GM21447 (cell line): Measurements from ENCODE around the gene SPRED1.

ENCODE experiments used
- ATAC-seq: cut with Tn5 transposase; IDR thresholded peaks from one replicate; pipeline ENCODE4 v1.9.1; 2021; ENCODE audit not compliant: unreplicated experiment

Gene SPRED1

GRCh38 chr15:38252481-38253350 is at the start of gene SPRED1:
Gene SPRED1, plus strand, starts transcription at chr15:38252836. Its CDS starts 350 bp downstream, at chr15:38253186.
- ATAC-seq = peak; percentile 30

GRCh38 chr15:38205526-38206272 is 46.9 kb upstream of the SPRED1 start:
- ATAC-seq = no peak

GRCh38 chr15:38207621-38208020 is 45.0 kb upstream of the SPRED1 start:
- no peak for ATAC-seq

- no peak for ATAC-seq
Observed at GRCh38 chr15:38208206-38208605, 44.4 kb upstream of the SPRED1 start.

- ATAC-seq = no peak
Observed at GRCh38 chr15:38208779-38209178, 43.9 kb upstream of the SPRED1 start.

- no peak for ATAC-seq
Observed at GRCh38 chr15:38211249-38211648, 41.4 kb upstream of the SPRED1 start.

- no peak for ATAC-seq
Observed at GRCh38 chr15:38211811-38212210, 40.8 kb upstream of the SPRED1 start.

- ATAC-seq = no peak
Observed at GRCh38 chr15:38212729-38213351, 39.8 kb upstream of the SPRED1 start.

- no peak for ATAC-seq
Observed at GRCh38 chr15:38213356-38213755, 39.3 kb upstream of the SPRED1 start.

- ATAC-seq = no peak
Observed at GRCh38 chr15:38215707-38216106, 36.9 kb upstream of the SPRED1 start.

GRCh38 chr15:38216763-38217162 is 35.9 kb upstream of the SPRED1 start:
- ATAC-seq = no peak

- no peak for ATAC-seq
Observed at GRCh38 chr15:38217191-38217595, 35.4 kb upstream of the SPRED1 start.

GRCh38 chr15:38217788-38218609 is 34.6 kb upstream of the SPRED1 start:
- ATAC-seq = no peak

GRCh38 chr15:38220606-38221273 is 31.9 kb upstream of the SPRED1 start:
- no peak for ATAC-seq

- no peak for ATAC-seq
Observed at GRCh38 chr15:38224486-38224885, 28.1 kb upstream of the SPRED1 start.

GRCh38 chr15:38225381-38225780 is 27.3 kb upstream of the SPRED1 start:
- ATAC-seq = no peak

GRCh38 chr15:38226608-38227266 is 25.9 kb upstream of the SPRED1 start:
- ATAC-seq = no peak

GRCh38 chr15:38227941-38228340 is 24.7 kb upstream of the SPRED1 start:
- no peak for ATAC-seq

GRCh38 chr15:38228618-38229017 is 24.0 kb upstream of the SPRED1 start:
- ATAC-seq = no peak
